Chondrocyte (in vitro differentiated cells): ENCODE data around the gene SH3BP1. TPM values are rescaled to one million over a fixed set of nuclear protein-coding genes. Genes with fewer than 3 reads are reported as not detected.

Source experiments
- DNase-seq: peaks from one replicate; pipeline ENCODE4 v3.0.0; 2021; ENCODE audit warnings: mixed read lengths, low spot score
- H3K27ac Mint-ChIP-seq: one replicate; pipeline ENCODE4 v1.8.0; 2021; ENCODE audit warnings: mild to moderate bottlenecking, moderate library complexity, mixed read lengths; ENCODE audit not compliant: unreplicated experiment
- H3K27me3 Mint-ChIP-seq: 2 replicates; pipeline ENCODE4 v1.8.0; 2021; ENCODE audit warnings: low read depth, mixed read lengths
- H3K36me3 Mint-ChIP-seq: 2 replicates; pipeline ENCODE4 v1.8.0; 2021; ENCODE audit warnings: low read depth, mixed read lengths
- H3K4me1 Mint-ChIP-seq: 2 replicates; pipeline ENCODE4 v1.8.0; 2021; ENCODE audit warnings: low read depth, mild to moderate bottlenecking, mixed read lengths
- H3K4me3 Mint-ChIP-seq: one replicate; pipeline ENCODE4 v1.8.0; 2021; ENCODE audit warnings: mild to moderate bottlenecking, moderate library complexity, mixed read lengths; ENCODE audit not compliant: unreplicated experiment
- H3K9me3 Mint-ChIP-seq: 2 replicates; pipeline ENCODE4 v1.8.0; 2021; ENCODE audit warnings: low read depth, mixed read lengths
- total RNA-seq: library from RNA; stranded (reverse); gene quantifications from 3 replicates; pipeline ENCODE4 v1.2.1, GENCODE V29; 2021
- TF ChIP-seq, protein P1 (sequence below): fragments of 200-600 bp; sonication (generic); IDR thresholded peaks from 2 replicates; pipeline ENCODE4 v1.5.0; 2021; ENCODE audit warnings: antibody characterized with exemption, mild to moderate bottlenecking, moderate library complexity

The SH3BP1 gene
- total RNA-seq, 1 donor from 2014 or later: 2.7 TPM

DNA sequence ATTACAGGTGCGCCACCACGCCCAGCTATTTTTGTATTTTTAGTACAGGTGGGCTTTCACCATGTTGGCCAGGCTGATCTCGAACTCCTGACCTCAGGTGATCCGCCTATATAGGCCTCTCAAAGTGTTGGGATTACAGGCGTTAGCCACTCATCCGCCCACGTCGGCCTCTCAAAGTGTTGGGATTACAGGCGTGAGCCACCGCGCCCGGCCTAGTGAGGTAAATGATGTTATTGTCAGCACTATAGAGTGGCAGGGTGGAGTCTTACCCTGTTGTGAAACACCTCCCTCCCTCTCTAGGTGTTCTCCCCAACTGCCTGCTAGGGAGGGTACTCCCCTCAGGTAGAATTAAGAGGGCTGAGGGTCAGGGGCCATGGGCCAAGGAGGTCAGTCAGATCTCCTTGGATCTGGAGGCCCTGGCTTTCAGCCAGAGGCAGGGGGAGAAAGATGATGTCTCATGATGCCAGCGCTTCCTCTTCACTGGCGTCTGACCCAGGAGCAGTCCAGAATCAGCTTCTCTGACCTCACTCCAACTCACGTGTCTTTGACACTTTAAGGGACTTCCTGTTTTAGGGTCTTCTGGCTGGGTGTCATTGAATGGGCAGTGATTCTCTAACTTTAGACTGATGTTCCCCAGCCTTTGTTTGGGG lies 28.9 kb upstream of the SH3BP1 start:
- Mint-ChIP-seq H3K36me3 (no peaks in the 10 kb centered on the region), H3K27ac (no peak overlapping the region), H3K4me3 (peak overlapping the region; percentile 88), H3K27me3 (no peaks in the 10 kb centered on the region), H3K9me3 (no peaks in the 10 kb centered on the region), H3K4me1 (peaks cover 39% of the 10 kb centered on the region)
- DNase-seq: no peak
- TF ChIP-seq, protein P1, sequence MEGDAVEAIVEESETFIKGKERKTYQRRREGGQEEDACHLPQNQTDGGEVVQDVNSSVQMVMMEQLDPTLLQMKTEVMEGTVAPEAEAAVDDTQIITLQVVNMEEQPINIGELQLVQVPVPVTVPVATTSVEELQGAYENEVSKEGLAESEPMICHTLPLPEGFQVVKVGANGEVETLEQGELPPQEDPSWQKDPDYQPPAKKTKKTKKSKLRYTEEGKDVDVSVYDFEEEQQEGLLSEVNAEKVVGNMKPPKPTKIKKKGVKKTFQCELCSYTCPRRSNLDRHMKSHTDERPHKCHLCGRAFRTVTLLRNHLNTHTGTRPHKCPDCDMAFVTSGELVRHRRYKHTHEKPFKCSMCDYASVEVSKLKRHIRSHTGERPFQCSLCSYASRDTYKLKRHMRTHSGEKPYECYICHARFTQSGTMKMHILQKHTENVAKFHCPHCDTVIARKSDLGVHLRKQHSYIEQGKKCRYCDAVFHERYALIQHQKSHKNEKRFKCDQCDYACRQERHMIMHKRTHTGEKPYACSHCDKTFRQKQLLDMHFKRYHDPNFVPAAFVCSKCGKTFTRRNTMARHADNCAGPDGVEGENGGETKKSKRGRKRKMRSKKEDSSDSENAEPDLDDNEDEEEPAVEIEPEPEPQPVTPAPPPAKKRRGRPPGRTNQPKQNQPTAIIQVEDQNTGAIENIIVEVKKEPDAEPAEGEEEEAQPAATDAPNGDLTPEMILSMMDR: no peak

DNA sequence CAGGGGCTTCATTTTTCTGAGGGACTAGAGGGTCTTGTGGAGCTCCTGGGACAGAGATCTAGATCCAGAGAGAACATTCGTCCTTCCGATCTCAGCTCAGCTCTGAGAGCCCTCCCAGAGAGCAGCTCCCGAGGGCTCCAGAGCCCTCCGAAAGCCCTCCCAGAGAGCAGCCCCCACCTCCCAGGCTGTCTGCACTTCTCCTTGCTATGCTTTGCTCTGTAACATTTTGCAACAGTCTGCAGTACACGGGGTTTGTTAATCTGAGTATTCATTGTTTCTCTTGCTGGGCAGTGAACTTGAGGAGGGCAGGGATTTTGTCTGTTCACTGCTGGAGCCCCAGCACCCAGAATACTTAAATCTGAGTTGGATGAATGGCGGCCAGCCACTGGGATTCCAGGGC lies 28.3 kb upstream of the SH3BP1 start:
- no peaks in the 10 kb centered on the region for H3K27me3 Mint-ChIP-seq
- H3K9me3 Mint-ChIP-seq: no peaks in the 10 kb centered on the region

DNA sequence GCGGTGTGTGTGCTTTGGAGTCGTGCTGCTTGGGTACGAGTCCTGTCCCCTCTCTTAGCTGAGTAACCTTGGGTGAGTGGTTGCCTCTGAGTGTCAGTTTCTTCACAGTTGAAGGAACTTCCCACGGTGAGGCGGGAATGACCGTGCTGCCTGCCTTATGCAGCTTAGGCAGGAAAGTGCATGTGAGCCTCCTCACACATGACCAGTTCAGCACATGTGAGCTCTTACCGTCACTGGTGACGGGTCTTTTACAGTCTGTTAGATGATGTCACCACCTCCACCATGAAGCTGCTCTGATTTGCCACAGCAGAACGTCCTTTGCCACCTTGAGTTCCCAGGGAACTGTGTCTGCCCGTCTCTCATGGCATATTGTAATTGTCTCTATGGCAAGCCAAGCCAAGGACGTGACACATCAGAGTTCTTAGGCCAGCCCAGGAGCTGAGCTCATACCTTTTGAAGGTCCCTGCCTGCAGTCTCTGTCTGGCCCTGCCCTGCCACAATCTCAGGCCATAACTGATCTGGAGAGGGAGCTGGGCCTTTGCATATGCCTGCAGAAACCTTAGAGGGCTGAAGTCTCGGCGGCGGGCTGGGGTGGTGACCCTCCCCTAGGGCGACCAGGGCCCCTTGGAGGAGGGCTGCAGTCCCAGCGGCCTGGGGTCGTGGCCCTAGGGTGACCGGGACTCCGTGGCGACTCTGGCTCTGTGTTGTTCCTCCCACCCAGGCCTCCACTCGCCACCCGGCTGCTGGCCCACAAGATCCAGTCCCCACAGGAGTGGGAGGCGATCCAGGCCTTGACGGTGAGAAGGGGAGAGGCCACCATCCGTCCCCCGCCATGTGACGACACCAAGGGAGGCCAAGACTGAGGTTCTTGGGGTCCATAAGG lies 23.0 kb upstream of the SH3BP1 start:
- TF ChIP-seq, protein P1: no peak
- Mint-ChIP-seq H3K27ac (no peak overlapping the region), H3K27me3 (no peaks in the 10 kb centered on the region), H3K36me3 (peaks cover 6% of the 10 kb centered on the region), H3K9me3 (no peaks in the 10 kb centered on the region), H3K4me3 (no peak overlapping the region), H3K4me1 (peaks cover 7% of the 10 kb centered on the region)
- no peak for DNase-seq

More for the DNA sequence above, 28.3 kb upstream of the SH3BP1 start:
- Mint-ChIP-seq H3K36me3 (no peaks in the 10 kb centered on the region), H3K4me3 (no peak overlapping the region), H3K4me1 (peaks cover 39% of the 10 kb centered on the region), H3K27ac (no peak overlapping the region)
- TF ChIP-seq, protein P1: no peak
- no peak for DNase-seq

DNA sequence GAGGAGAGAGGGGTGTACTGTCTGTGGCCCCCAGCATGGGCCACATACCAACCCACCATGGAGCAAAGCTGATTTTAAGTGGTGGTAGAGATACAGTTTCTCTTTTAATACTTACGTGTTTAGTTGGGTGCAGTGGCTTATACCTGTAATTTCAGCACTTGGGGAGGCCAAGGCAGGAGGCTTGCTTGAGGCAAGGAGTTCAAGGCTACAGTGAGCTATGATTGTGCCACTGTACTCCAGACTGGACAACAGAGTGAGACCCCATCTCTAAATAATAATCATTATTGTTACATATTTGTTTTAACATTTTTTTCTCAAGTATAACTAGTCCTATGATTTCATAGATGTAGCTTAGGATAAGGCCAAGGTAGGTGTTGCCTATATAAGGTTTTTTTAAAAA lies 22.0 kb upstream of the SH3BP1 start:
- no peak overlapping the region for H3K4me3 Mint-ChIP-seq
- no peaks in the 10 kb centered on the region for H3K9me3 Mint-ChIP-seq
- TF ChIP-seq, protein P1: no peak
- no peak for DNase-seq
- H3K4me1 Mint-ChIP-seq: peaks cover 7% of the 10 kb centered on the region
- no peaks in the 10 kb centered on the region for H3K27me3 Mint-ChIP-seq
- peaks cover 6% of the 10 kb centered on the region for H3K36me3 Mint-ChIP-seq
- no peak overlapping the region for H3K27ac Mint-ChIP-seq

DNA sequence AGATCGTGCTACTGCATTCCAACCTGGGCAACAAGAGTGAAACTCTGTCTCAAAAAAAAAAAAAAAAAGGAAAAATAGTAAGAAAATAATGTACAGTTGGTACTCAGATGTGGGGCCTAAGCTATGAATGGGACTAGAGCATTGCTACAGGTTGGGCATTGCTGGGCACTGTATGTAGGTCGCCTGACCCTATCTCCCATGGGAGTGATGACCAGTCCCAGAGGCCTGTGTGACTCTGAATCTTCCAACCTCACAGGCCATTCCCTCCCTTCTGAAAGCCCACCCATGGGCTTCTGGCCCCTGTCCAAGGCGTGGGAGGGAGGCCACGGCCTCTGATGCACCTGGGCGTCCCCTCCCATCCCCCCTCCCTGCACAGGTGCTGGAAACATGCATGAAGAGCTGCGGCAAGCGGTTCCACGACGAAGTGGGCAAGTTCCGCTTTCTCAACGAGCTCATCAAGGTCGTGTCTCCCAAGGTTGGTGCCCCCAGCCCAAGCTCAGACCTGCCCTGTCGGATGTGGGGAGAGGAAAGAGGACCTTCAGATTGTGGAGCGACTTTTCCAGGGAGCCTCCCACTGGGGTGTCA lies 21.3 kb upstream of the SH3BP1 start:
- peaks cover 6% of the 10 kb centered on the region for H3K4me1 Mint-ChIP-seq
- TF ChIP-seq, protein P1: no peak
- peaks cover 6% of the 10 kb centered on the region for H3K36me3 Mint-ChIP-seq
- no peak overlapping the region for H3K4me3 Mint-ChIP-seq
- H3K27ac Mint-ChIP-seq: no peak overlapping the region
- H3K9me3 Mint-ChIP-seq: no peaks in the 10 kb centered on the region
- H3K27me3 Mint-ChIP-seq: no peaks in the 10 kb centered on the region
- no peak for DNase-seq
